ENCODE data around the gene CDH24. TPM values are rescaled to one million over a fixed set of nuclear protein-coding genes. Genes with fewer than 3 reads are reported as not detected.

CDH24 gene
- total and polyA plus RNA-seq, 2 experiments from 2014 or later = 1.5 to 3.8 TPM

GRCh38 chr14:23033251-23033727 lies 24.0 kb downstream of the CDH24 start:
- Histone ChIP-seq H3K36me3 (ENCODE audit: low read depth) (peaks cover 31% of the 10 kb centered on the region), H3K9me2 (ENCODE audit: insufficient read depth) (no peaks in the 10 kb centered on the region), H3K27ac (no peak overlapping the region), H2AFZ (no peak overlapping the region), H3K4me3 (peak overlapping the region; percentile 96), H3K79me2 (ENCODE audit: insufficient read depth) (peaks cover 61% of the 10 kb centered on the region), H3K9me3 (ENCODE audit: low read depth) (no peaks in the 10 kb centered on the region), H3K4me1 (ENCODE audit: insufficient read depth) (peaks cover 15% of the 10 kb centered on the region), H3K27me3 (replicated peaks; ENCODE audit: insufficient read depth) (no peaks in the 10 kb centered on the region), H3F3A (ENCODE audit: insufficient read depth) (peaks cover 11% of the 10 kb centered on the region), H4K20me1 (ENCODE audit: insufficient read depth) (no peaks in the 10 kb centered on the region), H3K9ac (peak overlapping the region; percentile 99; the same call in 1 of the 2 replicates), H3K4me2 (ENCODE audit: unreplicated experiment) (peak overlapping the region; percentile 88)
- DNase-seq = no peak
- TF ChIP-seq EZH2 (IDR thresholded peaks at IDR 0.05; ENCODE audit: insufficient read depth, poor library complexity, severe bottlenecking) = no peak
- no peak for TF ChIP-seq EZH2phosphoT487 (IDR thresholded peaks at IDR 0.05; ENCODE audit: insufficient read depth, low read depth)
- in situ Hi-C loops (cut with MboI) = no loop called here
- 87 to 88% methylated on average over 10 of the region's 10 CpGs for WGBS, 2 experiments (ENCODE audit: low coverage in 1 of 2, low lambda C conversion rate in 2 of 2, missing lambda C conversion rate in 2 of 2)

- H3K27me3 ChIP-seq (replicated peaks; ENCODE audit: insufficient read depth) = no peaks in the 10 kb centered on the region
- no peak for TF ChIP-seq EZH2 (IDR thresholded peaks at IDR 0.05; ENCODE audit: insufficient read depth, poor library complexity, severe bottlenecking)
- TF ChIP-seq EZH2phosphoT487 (IDR thresholded peaks at IDR 0.05; ENCODE audit: insufficient read depth, low read depth) = no peak
- H3K9me2 ChIP-seq (ENCODE audit: insufficient read depth) = no peaks in the 10 kb centered on the region
- no peaks in the 10 kb centered on the region for H3K9me3 ChIP-seq (ENCODE audit: low read depth)
- peaks cover 13% of the 10 kb centered on the region for H3F3A ChIP-seq (ENCODE audit: insufficient read depth)
- peaks cover 36% of the 10 kb centered on the region for H3K36me3 ChIP-seq (ENCODE audit: low read depth)
- peaks cover 15% of the 10 kb centered on the region for H3K4me1 ChIP-seq (ENCODE audit: insufficient read depth)
- DNase-seq = no peak
- WGBS, 2 experiments (ENCODE audit: low coverage in 1 of 2, low lambda C conversion rate in 2 of 2, missing lambda C conversion rate in 2 of 2) = 96 to 97% methylated on average over 4 of the region's 4 CpGs
- in situ Hi-C loops (cut with MboI) = no loop called here
- H4K20me1 ChIP-seq (ENCODE audit: insufficient read depth) = no peaks in the 10 kb centered on the region
- H3K9ac ChIP-seq = no peak overlapping the region
- no peak overlapping the region for H2AFZ ChIP-seq
- H3K79me2 ChIP-seq (ENCODE audit: insufficient read depth) = peaks cover 64% of the 10 kb centered on the region
- no peak overlapping the region for H3K4me2 ChIP-seq (ENCODE audit: unreplicated experiment)
- H3K4me3 ChIP-seq = no peak overlapping the region
- no peak overlapping the region for H3K27ac ChIP-seq
Measured at GRCh38 chr14:23030936-23031335, 26.4 kb downstream of the CDH24 start.

GRCh38 chr14:23028799-23029198 lies 28.5 kb downstream of the CDH24 start:
- Histone ChIP-seq H3K9me2 (ENCODE audit: insufficient read depth) (no peaks in the 10 kb centered on the region), H3K4me3 (no peak overlapping the region), H3K27me3 (replicated peaks; ENCODE audit: insufficient read depth) (no peaks in the 10 kb centered on the region), H3K27ac (no peak overlapping the region), H3K9ac (no peak overlapping the region), H3K4me2 (ENCODE audit: unreplicated experiment) (no peak overlapping the region), H2AFZ (no peak overlapping the region), H3K4me1 (ENCODE audit: insufficient read depth) (peaks cover 10% of the 10 kb centered on the region), H3F3A (ENCODE audit: insufficient read depth) (peaks cover 32% of the 10 kb centered on the region), H3K9me3 (ENCODE audit: low read depth) (no peaks in the 10 kb centered on the region), H4K20me1 (ENCODE audit: insufficient read depth) (no peaks in the 10 kb centered on the region), H3K79me2 (ENCODE audit: insufficient read depth) (peaks cover 55% of the 10 kb centered on the region), H3K36me3 (ENCODE audit: low read depth) (peaks cover 44% of the 10 kb centered on the region)
- peak; percentile 39 for DNase-seq
- in situ Hi-C loops (cut with MboI) = no loop called here
- 71 to 83% methylated on average over 2 of the region's 2 CpGs for WGBS, 2 experiments (ENCODE audit: low coverage in 1 of 2, low lambda C conversion rate in 2 of 2, missing lambda C conversion rate in 2 of 2)
- TF ChIP-seq EZH2phosphoT487 (IDR thresholded peaks at IDR 0.05; ENCODE audit: insufficient read depth, low read depth) (no peak), EZH2 (IDR thresholded peaks at IDR 0.05; ENCODE audit: insufficient read depth, poor library complexity, severe bottlenecking) (no peak)

- no peaks in the 10 kb centered on the region; the same call in 1 of the 2 replicates for H3K4me1 ChIP-seq (ENCODE audit: insufficient read depth)
- TF ChIP-seq EZH2phosphoT487 (IDR thresholded peaks at IDR 0.05; ENCODE audit: insufficient read depth, low read depth) = no peak
- no peak for TF ChIP-seq EZH2 (IDR thresholded peaks at IDR 0.05; ENCODE audit: insufficient read depth, poor library complexity, severe bottlenecking)
- H3F3A ChIP-seq (ENCODE audit: insufficient read depth) = peaks cover 49% of the 10 kb centered on the region
- H3K4me3 ChIP-seq = no peak overlapping the region
- peaks cover 18% of the 10 kb centered on the region for H3K36me3 ChIP-seq (ENCODE audit: low read depth)
- no peak overlapping the region for H2AFZ ChIP-seq
- H3K9me3 ChIP-seq (ENCODE audit: low read depth) = no peaks in the 10 kb centered on the region
- H3K9ac ChIP-seq = no peak overlapping the region
- DNase-seq = no peak
- H3K27ac ChIP-seq = no peak overlapping the region
- in situ Hi-C loops (cut with MboI) = no loop called here
- H4K20me1 ChIP-seq (ENCODE audit: insufficient read depth) = no peaks in the 10 kb centered on the region
- WGBS, 2 experiments (ENCODE audit: low coverage in 1 of 2, low lambda C conversion rate in 2 of 2, missing lambda C conversion rate in 2 of 2) = 63 to 64% methylated on average over 4 of the region's 4 CpGs
- no peaks in the 10 kb centered on the region for H3K9me2 ChIP-seq (ENCODE audit: insufficient read depth)
- H3K27me3 ChIP-seq (replicated peaks; ENCODE audit: insufficient read depth) = no peaks in the 10 kb centered on the region
- H3K79me2 ChIP-seq (ENCODE audit: insufficient read depth) = peaks cover 20% of the 10 kb centered on the region
- no peak overlapping the region for H3K4me2 ChIP-seq (ENCODE audit: unreplicated experiment)
Measured at GRCh38 chr14:23025151-23025814, 32.0 kb downstream of the CDH24 start.

Measured in GM23248 (cell line).